HepG2 (cell line): ENCODE measurements around the gene KRT76. TPM values are rescaled to one million over a fixed set of nuclear protein-coding genes. Genes with fewer than 3 reads are reported as not detected.

Experiments used
- ATAC-seq: fragments of 200-7000 bp; cut with Tn5 transposase; 3 replicates; pipeline ENCODE4 v1.9.1; 2020; ENCODE audit warnings: mild to moderate bottlenecking, moderate library complexity
- BruUV-seq: library from RNA; stranded (reverse); fragments of 400-500 nt; replicated peaks from 2 replicates; lab custom pipeline; 2021; lab: Mats Ljungman, UMichigan
- CTCF ChIA-PET: fragments of 300-600 bp; formaldehyde crosslinking; extraction: SDS; loops from one replicate; lab custom pipeline; 2021; ENCODE audit warnings: low total read pairs, inconsistent platforms, low intra/inter-chr PET ratio; lab: Yijun Ruan, JAX
- POLR2A ChIA-PET: fragments of 350-600 bp; sonication (Branson Sonifier 250); formaldehyde crosslinking; loops from one replicate; lab custom pipeline; 2020; ENCODE audit warnings: antibody characterized with exemption, inconsistent platforms; lab: Yijun Ruan, JAX
- DNase-seq: peaks from one replicate; pipeline ENCODE4 v3.0.0-alpha.2; 2015; ENCODE audit warnings: low spot score
- FAIRE-seq: peaks from 3 replicates; lab custom pipeline; 2011; peaks lifted over from hg19 to GRCh38; lab: Jason Lieb, UNC
- H2AFZ ChIP-seq: one replicate; pipeline ENCODE4 v1.6.1; 2011; ENCODE audit warnings: low read length, inconsistent platforms
- H3K27ac ChIP-seq: fragments of 300-600 bp; 3 replicates; pipeline ENCODE4 v1.8.0; 2011; ENCODE audit warnings: mixed run types, mild to moderate bottlenecking, mixed read lengths, low read length, inconsistent platforms; ENCODE audit not compliant: insufficient read depth; ENCODE audit errors: extremely low read length
- H3K27me3 ChIP-seq, 2 experiments: fragments of 200-600 bp in 1 of 2; 2 replicates in 1 of 2; 3 replicates in 1 of 2; pipeline versions ENCODE4 v1.6.0 to v1.8.0; 2011; ENCODE audit warnings: low read length in 2 of 2, mild to moderate bottlenecking in 2 of 2, moderate library complexity in 2 of 2, inconsistent platforms in 1 of 2; ENCODE audit not compliant: insufficient read depth in 2 of 2, control insufficient read depth in 1 of 2
- H3K36me3 ChIP-seq, 2 experiments: fragments of 200-600 bp in 1 of 2; replicated peaks in 1 of 2; 2 replicates in 1 of 2; 3 replicates in 1 of 2; pipeline versions ENCODE4 v1.5.1 to v1.8.0; 2011; ENCODE audit warnings: low read length in 2 of 2, inconsistent platforms in 1 of 2; ENCODE audit not compliant: insufficient read depth in 2 of 2, control insufficient read depth in 1 of 2
- H3K4me1 ChIP-seq: 2 replicates; pipeline ENCODE4 v1.5.1; 2012; ENCODE audit warnings: low read length, inconsistent platforms; ENCODE audit not compliant: insufficient read depth
- H3K4me2 ChIP-seq: 2 replicates; pipeline ENCODE4 v1.6.0; 2011; ENCODE audit warnings: low read depth, low read length, inconsistent platforms
- H3K4me3 ChIP-seq, 3 experiments: fragments of 200-600 bp in 1 of 3; sonication (generic), shearing (Covaris generic) in 1 of 3; replicated peaks in 1 of 3; 2 replicates each; pipeline ENCODE4 v1.5.1; 2011 to 2016; ENCODE audit warnings: low read length in 3 of 3, inconsistent platforms in 2 of 3, low read depth in 2 of 3, mild to moderate bottlenecking in 2 of 3, control low read depth in 1 of 3, mixed read lengths in 1 of 3; ENCODE audit not compliant: insufficient read depth in 1 of 3
- H3K79me2 ChIP-seq: one replicate; pipeline ENCODE4 v1.6.1; 2011; ENCODE audit warnings: low read length, inconsistent platforms; ENCODE audit not compliant: insufficient read depth
- H3K9ac ChIP-seq: 2 replicates; pipeline ENCODE4 v1.6.0; 2011; ENCODE audit warnings: mild to moderate bottlenecking, low read depth, low read length, inconsistent platforms; ENCODE audit not compliant: insufficient read depth
- H3K9me3 ChIP-seq: 2 replicates; pipeline ENCODE4 v1.5.1; 2012; ENCODE audit warnings: mild to moderate bottlenecking, low read length
- H4K20me1 ChIP-seq: 2 replicates; pipeline ENCODE4 v1.6.0; 2011; ENCODE audit warnings: inconsistent platforms, mild to moderate bottlenecking, low read length, moderate library complexity; ENCODE audit not compliant: insufficient read depth
- MAFK ChIP-seq, 2 experiments: IDR thresholded peaks in 1 of 2; conservative IDR thresholded peaks in 1 of 2; 2 replicates each; pipeline ENCODE4 v1.6.1; 2011; ENCODE audit warnings: improper control_type of control experiment in 2 of 2, low read length in 2 of 2
- SIN3B ChIP-seq: fragments of 150-350 bp; IDR thresholded peaks from 2 replicates; pipeline ENCODE4 v1.6.1; 2014; ENCODE audit warnings: low read length
- SMARCC2 ChIP-seq: fragments of 450-650 bp; IDR thresholded peaks from 2 replicates; pipeline ENCODE4 v1.6.1; 2017; ENCODE audit warnings: antibody characterized with exemption, mild to moderate bottlenecking
- ZNF512 ChIP-seq: sonication (generic); formaldehyde crosslinking; IDR thresholded peaks from 2 replicates; pipeline ENCODE4 v1.4.0; 2020; ENCODE audit warnings: mild to moderate bottlenecking, missing genetic modification reagents
- ZNF609 ChIP-seq: sonication (generic); formaldehyde crosslinking; IDR thresholded peaks from 2 replicates; pipeline ENCODE4 v1.4.0; 2020; ENCODE audit warnings: mild to moderate bottlenecking, missing genetic modification reagents, borderline replicate concordance
- WGBS: methylation state at CpG from one replicate; pipeline ENCODE4 v1.1.6; 2017; ENCODE audit warnings: low lambda C conversion rate; 5-methylcytosine and 5-hydroxymethylcytosine counted together
- in situ Hi-C: cut with HindIII; loops from 2 replicates; pipeline ENCODE4 v1.10.0; 2017; ENCODE audit warnings: low pct_unique_long_range_greater_than_20kb; ENCODE audit not compliant: extremely low pct_ligation_motif_present
- intact Hi-C: fragments of 100-400 bp; cut with micrococcal nuclease; formaldehyde crosslinking; loops from one replicate; pipeline ENCODE4 v1.10.0; 2022; ENCODE audit not compliant: unreplicated experiment
- polyA plus RNA-seq, 8 experiments: library from polyadenylated mRNA; depleted of rRNA in 3 of 8; stranded (reverse) in 7 of 8; unstranded in 1 of 8; fragments of >200 nt; fragmentation: Illumina TruSeq in 4 of 8; extraction: Trizol in 4 of 8; gene quantifications; 2 replicates each; pipeline versions ENCODE4 v1.2.1 to v1.2.3, GENCODE V29; 2011 to 2016; ENCODE audit warnings: low read depth in 4 of 8, missing spikeins in 1 of 8, mixed read lengths in 1 of 8; ENCODE audit not compliant: insufficient read depth in 1 of 8
- total RNA-seq, 5 experiments: library from RNA; depleted of rRNA; stranded (reverse); fragments of >200 nt; fragmentation: Illumina TruSeq; extraction: Trizol; gene quantifications; 2 replicates each; pipeline ENCODE4 v1.2.3, GENCODE V29; 2016; ENCODE audit warnings: low read depth in 1 of 5
- TF ChIP-seq, protein P1 (sequence below): sonication (generic); formaldehyde crosslinking; IDR thresholded peaks from 2 replicates; pipeline ENCODE4 v1.4.0; 2020; ENCODE audit warnings: missing genetic modification reagents, borderline replicate concordance
- TF ChIP-seq, protein P2 (sequence below): sonication (generic); formaldehyde crosslinking; IDR thresholded peaks from 2 replicates; pipeline ENCODE4 v1.4.0; 2020; ENCODE audit warnings: mild to moderate bottlenecking, low read depth, missing genetic modification reagents

Gene KRT76
- total and polyA plus RNA-seq, 2 of the 13 experiments (the other 11 are each of a cell fraction or from before 2014, with no cell fraction given) = not detected

DNA sequence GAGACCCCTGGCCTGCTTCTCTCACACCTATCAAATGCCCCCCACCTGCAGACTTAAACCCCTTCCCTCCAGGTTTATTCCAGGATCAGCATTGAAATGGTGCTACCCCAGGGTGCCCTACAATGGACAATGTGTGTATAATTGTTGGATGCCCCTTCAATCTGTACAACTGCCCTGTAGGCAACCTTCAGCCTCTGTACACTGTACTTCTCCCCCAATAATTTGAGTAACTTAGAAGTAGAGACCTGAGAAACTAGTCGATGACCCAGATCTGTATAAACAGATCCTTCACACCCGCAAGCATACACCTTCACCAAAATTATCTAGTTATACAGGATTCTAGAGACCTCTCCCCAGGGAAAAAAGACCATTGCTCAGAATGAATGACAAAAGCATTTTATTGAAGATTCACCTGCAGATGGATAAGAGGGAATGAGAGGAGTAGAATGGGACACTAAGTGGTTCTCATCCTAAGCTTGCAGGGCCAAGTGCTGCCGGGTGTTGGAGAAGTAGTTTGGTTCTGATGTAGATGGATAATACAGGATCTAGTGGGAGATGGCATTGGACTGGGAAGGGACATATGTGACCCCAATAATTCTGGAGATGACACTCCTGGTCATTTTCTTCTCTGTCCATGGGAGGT lies 29.1 kb upstream of the KRT76 start:
- Histone ChIP-seq H3K9me3 (no peaks in the 10 kb centered on the region), H3K27ac (no peak overlapping the region), H3K27me3 (peaks cover 1 to 18% of the 10 kb centered on the region in 2 experiments; a peak in 4 of 5 replicates), H4K20me1 (no peaks in the 10 kb centered on the region), H3K4me1 (no peaks in the 10 kb centered on the region), H2AFZ (no peak overlapping the region), H3K9ac (no peak overlapping the region), H3K4me3 (no peak overlapping the region), H3K36me3 (no peaks in the 10 kb centered on the region), H3K79me2 (no peaks in the 10 kb centered on the region), H3K4me2 (no peak overlapping the region)
- in situ Hi-C loops = no loop called here
- DNase-seq (no peak), ATAC-seq (no peak), FAIRE-seq (no peak)
- WGBS = 16% methylated on average over 3 of the region's 3 CpGs
- no peak for TF ChIP-seq SMARCC2
- TF ChIP-seq, protein P1, sequence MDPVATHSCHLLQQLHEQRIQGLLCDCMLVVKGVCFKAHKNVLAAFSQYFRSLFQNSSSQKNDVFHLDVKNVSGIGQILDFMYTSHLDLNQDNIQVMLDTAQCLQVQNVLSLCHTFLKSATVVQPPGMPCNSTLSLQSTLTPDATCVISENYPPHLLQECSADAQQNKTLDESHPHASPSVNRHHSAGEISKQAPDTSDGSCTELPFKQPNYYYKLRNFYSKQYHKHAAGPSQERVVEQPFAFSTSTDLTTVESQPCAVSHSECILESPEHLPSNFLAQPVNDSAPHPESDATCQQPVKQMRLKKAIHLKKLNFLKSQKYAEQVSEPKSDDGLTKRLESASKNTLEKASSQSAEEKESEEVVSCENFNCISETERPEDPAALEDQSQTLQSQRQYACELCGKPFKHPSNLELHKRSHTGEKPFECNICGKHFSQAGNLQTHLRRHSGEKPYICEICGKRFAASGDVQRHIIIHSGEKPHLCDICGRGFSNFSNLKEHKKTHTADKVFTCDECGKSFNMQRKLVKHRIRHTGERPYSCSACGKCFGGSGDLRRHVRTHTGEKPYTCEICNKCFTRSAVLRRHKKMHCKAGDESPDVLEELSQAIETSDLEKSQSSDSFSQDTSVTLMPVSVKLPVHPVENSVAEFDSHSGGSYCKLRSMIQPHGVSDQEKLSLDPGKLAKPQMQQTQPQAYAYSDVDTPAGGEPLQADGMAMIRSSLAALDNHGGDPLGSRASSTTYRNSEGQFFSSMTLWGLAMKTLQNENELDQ = no peak
- no peak for TF ChIP-seq ZNF512 (CRISPR knock-in tag)
- TF ChIP-seq ZNF609 (CRISPR knock-in tag) = no peak
- TF ChIP-seq SIN3B = no peak
- TF ChIP-seq MAFK (conservative IDR thresholded peaks at IDR 0.05 in 1 of 2, IDR thresholded peaks at IDR 0.05 in 1 of 2; ENCODE audit: low read length in 2 of 2) = no peak
- TF ChIP-seq, protein P2, sequence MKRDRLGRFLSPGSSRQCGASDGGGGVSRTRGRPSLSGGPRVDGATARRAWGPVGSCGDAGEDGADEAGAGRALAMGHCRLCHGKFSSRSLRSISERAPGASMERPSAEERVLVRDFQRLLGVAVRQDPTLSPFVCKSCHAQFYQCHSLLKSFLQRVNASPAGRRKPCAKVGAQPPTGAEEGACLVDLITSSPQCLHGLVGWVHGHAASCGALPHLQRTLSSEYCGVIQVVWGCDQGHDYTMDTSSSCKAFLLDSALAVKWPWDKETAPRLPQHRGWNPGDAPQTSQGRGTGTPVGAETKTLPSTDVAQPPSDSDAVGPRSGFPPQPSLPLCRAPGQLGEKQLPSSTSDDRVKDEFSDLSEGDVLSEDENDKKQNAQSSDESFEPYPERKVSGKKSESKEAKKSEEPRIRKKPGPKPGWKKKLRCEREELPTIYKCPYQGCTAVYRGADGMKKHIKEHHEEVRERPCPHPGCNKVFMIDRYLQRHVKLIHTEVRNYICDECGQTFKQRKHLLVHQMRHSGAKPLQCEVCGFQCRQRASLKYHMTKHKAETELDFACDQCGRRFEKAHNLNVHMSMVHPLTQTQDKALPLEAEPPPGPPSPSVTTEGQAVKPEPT (CRISPR knock-in tag) = no peak
- intact Hi-C loops = no loop called here
- CTCF ChIA-PET = no interaction called here
- BruUV-seq = no TSS peak
- POLR2A ChIA-PET = no interaction called here
